ENCODE measurements around the gene ZFYVE9. TPM values are rescaled to one million over a fixed set of nuclear protein-coding genes. Genes with fewer than 3 reads are reported as not detected.

ZFYVE9 gene
- total and polyA plus RNA-seq, 5 experiments from 2014 or later: 1.5 to 14.7 (median 4.3) TPM

DNA sequence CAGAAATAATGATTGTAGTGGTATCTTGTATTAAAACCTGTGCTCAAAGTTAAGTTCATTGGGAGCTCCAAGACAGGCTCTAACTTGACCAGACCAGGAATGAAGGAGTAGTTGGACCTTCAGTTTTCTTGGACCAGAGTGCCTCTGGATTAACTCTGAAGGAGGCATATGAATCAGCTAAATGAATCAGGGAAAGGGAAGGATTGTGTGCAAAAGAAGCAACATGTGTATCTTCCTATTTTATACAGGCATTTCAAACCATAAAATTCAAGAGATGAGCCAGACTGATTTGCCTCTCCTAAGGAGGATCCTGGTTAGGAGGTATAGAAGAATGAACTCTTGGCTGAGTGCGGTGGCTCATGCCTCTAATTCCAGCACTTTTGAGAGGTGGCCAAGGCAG lies 152.7 kb downstream of the ZFYVE9 start:
- H3K9me3 Mint-ChIP-seq: no peaks in the 10 kb centered on the region
- DNase-seq: no peak
- H3K27ac Mint-ChIP-seq: peak overlapping the region in 1 of 10 donors; percentile 72
- POLR2A ChIA-PET: interaction anchor here (0.5 kb wide), 1 partner anchor 50 kb away, joined by 3 read pairs; no protein-coding TSS in a partner anchor
- ATAC-seq: no peak
- H3K36me3 Mint-ChIP-seq: peaks cover 0 to 26% (median 11%) of the 10 kb centered on the region in 3 donors
- no peaks in the 10 kb centered on the region for H3K4me1 Mint-ChIP-seq
- H3K27me3 Mint-ChIP-seq: no peaks in the 10 kb centered on the region
- no peak overlapping the region for H3K4me3 Mint-ChIP-seq

DNA sequence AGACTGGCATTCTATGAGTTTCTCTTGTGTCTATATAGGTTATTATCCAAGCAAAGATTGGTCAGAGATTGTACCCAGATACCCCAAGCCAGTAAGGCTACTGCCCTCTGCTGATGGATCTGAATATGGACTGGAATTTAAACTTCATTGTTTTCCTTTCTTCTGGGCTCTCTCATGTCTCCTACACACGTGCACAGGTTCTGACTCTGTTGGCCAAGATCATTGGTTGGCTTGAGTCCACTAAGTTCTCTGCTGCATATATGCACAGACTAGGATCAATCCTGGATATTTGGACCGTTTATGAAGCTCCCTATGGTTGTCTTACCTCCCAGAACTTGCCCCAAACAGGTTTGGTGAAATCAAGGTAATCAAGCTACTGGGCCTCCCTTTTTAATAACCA lies 154.5 kb downstream of the ZFYVE9 start:
- Mint-ChIP-seq H3K4me3 (no peak overlapping the region), H3K36me3 (peaks cover 0 to 27% (median 11%) of the 10 kb centered on the region in 3 donors), H3K27ac (peak overlapping the region in 2 of 10 donors; percentile 15 to 37), H3K9me3 (no peaks in the 10 kb centered on the region), H3K27me3 (no peaks in the 10 kb centered on the region), H3K4me1 (no peaks in the 10 kb centered on the region)
- POLR2A ChIA-PET: interaction anchor here (0.6 kb wide), 1 partner anchor 173 kb away, joined by 4 read pairs; no protein-coding TSS in a partner anchor
- DNase-seq: peak in 4 of 10 donors; percentile 1 to 37 (median 23)
- peak; percentile 59 to 64 for ATAC-seq

DNA sequence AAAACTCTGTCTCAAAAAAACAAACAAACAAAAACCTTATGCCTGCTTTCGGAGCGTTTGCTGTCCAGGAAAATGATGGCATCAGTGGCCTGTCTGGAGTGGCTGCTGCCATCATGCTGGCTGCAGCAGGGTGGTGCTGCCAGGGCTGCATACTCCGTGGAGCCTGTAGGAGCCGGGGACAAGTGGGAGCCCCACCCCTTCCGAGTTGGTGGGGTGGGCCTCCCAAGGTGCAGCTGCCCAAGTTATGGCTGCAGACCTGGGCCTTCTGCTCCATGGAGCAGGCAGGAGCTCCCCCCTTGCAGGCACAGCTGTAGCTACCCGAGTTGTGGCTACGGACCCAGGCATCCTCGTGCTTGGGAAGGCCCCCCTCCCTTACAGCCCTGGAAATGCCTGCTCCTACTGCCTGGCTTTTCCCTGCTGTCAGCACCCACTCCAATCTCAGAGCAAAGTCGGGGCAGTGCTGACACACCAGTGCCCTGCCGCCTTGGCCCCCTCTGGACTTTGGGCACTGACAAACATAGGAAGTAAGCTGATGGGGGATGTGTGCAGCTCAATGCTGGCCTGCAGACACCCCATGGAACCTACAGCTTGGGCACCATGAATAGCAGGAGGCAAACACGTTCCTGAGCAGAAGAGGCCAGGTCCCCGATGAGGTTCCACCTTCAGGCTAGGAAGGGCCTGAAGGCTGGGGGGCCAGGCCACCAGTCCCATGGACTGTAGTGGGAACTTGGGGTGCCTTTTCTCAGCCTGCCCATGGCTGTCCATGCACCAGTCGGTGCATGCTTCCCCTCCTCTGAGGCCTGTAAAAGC lies 163.7 kb downstream of the ZFYVE9 start:
- Mint-ChIP-seq H3K27ac (no peak overlapping the region), H3K9me3 (no peaks in the 10 kb centered on the region), H3K27me3 (no peaks in the 10 kb centered on the region), H3K4me3 (no peak overlapping the region), H3K4me1 (no peaks in the 10 kb centered on the region), H3K36me3 (peaks cover 9 to 56% (median 10%) of the 10 kb centered on the region in 3 donors)
- no peak for DNase-seq
- POLR2A ChIA-PET: no interaction called here
- ATAC-seq: no peak

DNA sequence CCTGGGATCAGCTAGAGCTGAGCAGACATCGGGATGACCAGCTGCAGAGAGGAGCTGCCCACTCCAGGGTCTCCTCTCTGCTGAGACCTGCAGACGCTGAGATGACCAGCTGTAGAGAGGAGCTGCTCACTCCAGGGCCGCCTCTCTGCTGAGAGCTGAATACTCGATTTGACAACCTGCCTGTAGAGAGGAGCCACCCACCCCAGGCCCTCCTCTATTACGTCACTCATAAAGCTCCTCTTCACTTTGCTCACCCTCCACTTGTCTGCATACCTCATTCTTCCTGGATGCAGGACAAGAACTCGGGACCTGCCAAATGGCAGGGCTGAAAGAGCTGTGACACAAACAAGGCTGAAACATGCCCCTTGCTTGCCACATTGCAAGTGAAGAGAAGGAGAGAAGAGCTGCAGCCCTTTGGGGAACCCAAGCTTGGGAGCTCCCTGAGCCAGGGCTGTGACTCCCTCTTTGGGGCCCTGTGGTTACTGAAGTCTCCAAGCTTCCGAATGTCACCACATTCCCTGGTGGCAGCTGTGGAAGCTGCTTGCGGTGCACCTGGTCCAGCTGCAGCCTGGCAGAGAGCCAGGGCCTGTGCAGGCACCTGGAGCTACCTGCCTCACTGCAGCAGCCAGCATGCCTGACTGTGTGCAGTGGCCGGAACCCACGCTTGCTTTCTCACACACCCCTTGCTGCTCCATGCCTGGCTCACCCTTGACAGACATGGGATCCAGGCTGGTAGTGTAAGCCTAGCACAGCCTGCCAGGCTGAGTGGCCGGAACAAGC lies 164.5 kb downstream of the ZFYVE9 start:
- H3K27ac Mint-ChIP-seq: no peak overlapping the region
- ATAC-seq (no peak), DNase-seq (no peak)
- POLR2A ChIA-PET: no interaction called here
- peaks cover 9 to 60% (median 10%) of the 10 kb centered on the region in 3 donors for H3K36me3 Mint-ChIP-seq
- no peaks in the 10 kb centered on the region for H3K27me3 Mint-ChIP-seq
- H3K9me3 Mint-ChIP-seq: no peaks in the 10 kb centered on the region
- H3K4me1 Mint-ChIP-seq: no peaks in the 10 kb centered on the region
- no peak overlapping the region for H3K4me3 Mint-ChIP-seq

DNA sequence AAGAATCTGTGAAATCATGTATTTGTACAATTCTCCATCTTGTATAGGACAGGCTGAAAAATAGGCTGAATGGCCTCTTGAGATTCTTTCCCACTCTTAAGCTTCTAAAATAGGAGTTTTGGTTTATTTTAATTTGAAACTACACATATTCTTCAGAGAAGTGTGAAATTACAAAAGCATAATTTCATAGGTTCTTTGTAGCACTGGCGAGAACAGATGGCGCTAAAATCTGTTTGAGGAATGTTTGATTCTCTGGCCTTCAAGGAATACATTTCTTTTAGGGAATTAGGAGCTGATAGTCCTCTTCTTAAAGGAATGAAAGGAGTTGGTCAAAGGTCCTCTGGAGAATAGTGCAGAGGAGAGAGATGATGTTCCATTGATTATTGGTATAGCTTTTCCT lies 179.2 kb downstream of the ZFYVE9 start:
- POLR2A ChIA-PET: no interaction called here
- peaks cover 0 to 8% (median 3%) of the 10 kb centered on the region in 3 donors for H3K36me3 Mint-ChIP-seq
- no peak overlapping the region for H3K4me3 Mint-ChIP-seq
- H3K27me3 Mint-ChIP-seq: no peaks in the 10 kb centered on the region
- no peak overlapping the region for H3K27ac Mint-ChIP-seq
- H3K4me1 Mint-ChIP-seq: no peaks in the 10 kb centered on the region
- H3K9me3 Mint-ChIP-seq: no peaks in the 10 kb centered on the region
- DNase-seq (no peak), ATAC-seq (no peak)

DNA sequence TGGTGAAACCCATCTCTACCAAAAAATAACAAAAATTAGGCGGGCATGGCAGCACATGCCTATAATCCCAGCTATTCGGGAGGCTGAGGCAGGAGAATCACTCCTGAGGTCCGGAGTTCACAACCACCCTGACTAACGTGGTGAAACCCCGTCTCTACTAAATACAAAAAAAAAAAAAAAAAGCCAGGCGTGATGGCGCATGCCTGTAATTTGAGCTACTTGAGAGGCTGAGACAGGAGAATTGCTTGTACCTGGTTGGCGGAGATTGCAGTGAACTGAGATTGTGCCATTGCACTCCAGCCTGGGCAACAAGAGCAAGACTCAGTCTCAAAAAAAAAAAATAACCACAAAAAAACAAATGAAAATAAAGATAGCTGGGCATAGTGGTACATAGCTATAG lies 181.8 kb downstream of the ZFYVE9 start:
- Mint-ChIP-seq H3K27ac (no peak overlapping the region), H3K4me3 (no peak overlapping the region), H3K4me1 (no peaks in the 10 kb centered on the region), H3K36me3 (peaks cover 0 to 8% (median 3%) of the 10 kb centered on the region in 3 donors), H3K9me3 (no peaks in the 10 kb centered on the region), H3K27me3 (no peaks in the 10 kb centered on the region)
- DNase-seq (no peak), ATAC-seq (no peak)
- POLR2A ChIA-PET: no interaction called here

DNA sequence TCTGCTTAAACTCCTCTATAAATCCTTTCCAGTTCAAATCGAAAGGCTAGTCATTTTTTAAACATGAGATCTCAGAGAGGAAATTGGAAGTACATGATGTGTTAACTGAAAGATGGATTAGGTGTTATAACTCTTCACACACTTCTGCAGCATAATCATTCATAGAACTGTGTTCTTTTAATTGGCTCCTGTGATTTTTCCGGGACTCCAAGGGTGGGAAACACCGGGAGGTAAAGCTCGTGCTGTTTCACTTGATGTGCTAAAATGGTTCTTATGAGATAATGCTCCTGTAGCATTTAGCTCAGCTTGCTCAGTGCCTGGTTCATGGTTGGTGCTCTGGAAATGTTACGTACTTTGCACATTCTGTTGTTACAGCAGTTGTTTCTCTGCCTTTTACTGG lies 183.9 kb downstream of the ZFYVE9 start:
- peak overlapping the region in 1 of 10 donors; percentile 11 for H3K27ac Mint-ChIP-seq
- H3K27me3 Mint-ChIP-seq: no peaks in the 10 kb centered on the region
- peaks cover 0 to 2% (median under 1%) of the 10 kb centered on the region in 4 donors for H3K4me1 Mint-ChIP-seq
- ATAC-seq: no peak
- POLR2A ChIA-PET: no interaction called here
- no peak overlapping the region for H3K4me3 Mint-ChIP-seq
- no peak for DNase-seq
- peaks cover 0 to 8% (median 3%) of the 10 kb centered on the region in 3 donors for H3K36me3 Mint-ChIP-seq
- no peaks in the 10 kb centered on the region for H3K9me3 Mint-ChIP-seq

GRCh38 chr1:52328615-52329014 lies 186.7 kb downstream of the ZFYVE9 start:
- POLR2A ChIA-PET: no interaction called here
- ATAC-seq: no peak

GRCh38 chr1:52332411-52332810 lies 190.5 kb downstream of the ZFYVE9 start:
- H3K27ac Mint-ChIP-seq: no peak overlapping the region
- ATAC-seq: no peak

More at GRCh38 chr1:52328615-52329014, 186.7 kb downstream of the ZFYVE9 start:
- Mint-ChIP-seq H3K4me1 (peaks cover 0 to 2% (median under 1%) of the 10 kb centered on the region in 4 donors), H3K36me3 (peaks cover 0 to 15% (median 0%) of the 10 kb centered on the region in 3 donors), H3K27me3 (no peaks in the 10 kb centered on the region), H3K27ac (peak overlapping the region in 1 of 10 donors; percentile 68), H3K4me3 (no peak overlapping the region), H3K9me3 (no peaks in the 10 kb centered on the region)
- DNase-seq: no peak

DNA sequence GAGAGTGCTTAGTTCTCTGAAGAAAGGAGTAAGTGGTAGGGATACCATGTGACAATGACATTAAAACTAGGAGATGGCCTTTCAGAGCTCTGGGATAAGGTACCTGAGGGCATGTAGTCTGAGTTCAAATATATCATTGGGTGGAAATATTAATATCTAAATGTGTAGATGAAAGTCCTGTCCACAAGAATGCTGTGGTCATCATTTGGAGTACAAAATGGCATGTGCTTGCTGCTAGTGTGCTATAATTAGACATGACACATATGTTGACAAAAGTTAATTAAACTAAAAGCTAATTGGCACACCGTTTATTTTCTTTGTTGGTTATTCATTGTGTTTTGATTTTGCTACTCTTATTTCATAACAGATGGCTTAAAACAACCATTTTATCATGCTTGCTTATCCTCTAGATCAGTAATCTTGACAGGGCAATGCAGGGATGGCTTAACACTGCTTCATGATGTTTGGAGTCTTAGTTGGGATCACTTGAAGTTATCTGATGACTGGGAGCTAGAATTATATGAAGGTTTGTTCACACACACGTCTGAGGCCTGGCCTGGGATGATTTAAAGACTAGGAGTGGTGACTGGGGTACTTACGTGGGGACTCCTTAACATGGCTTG lies 193.1 kb downstream of the ZFYVE9 start:
- POLR2A ChIA-PET: interaction anchor here (0.9 kb wide), 1 partner anchor 10 kb away, joined by 6 read pairs; no protein-coding TSS in a partner anchor
- ATAC-seq (no peak), DNase-seq (no peak)
- peaks cover 0 to 55% (median 9%) of the 10 kb centered on the region in 3 donors for H3K36me3 Mint-ChIP-seq
- no peak overlapping the region for H3K27ac Mint-ChIP-seq
- no peaks in the 10 kb centered on the region for H3K4me1 Mint-ChIP-seq
- H3K4me3 Mint-ChIP-seq: no peak overlapping the region
- no peaks in the 10 kb centered on the region for H3K27me3 Mint-ChIP-seq
- no peaks in the 10 kb centered on the region for H3K9me3 Mint-ChIP-seq

More at GRCh38 chr1:52332411-52332810, 190.5 kb downstream of the ZFYVE9 start:
- DNase-seq: no peak
- H3K36me3 Mint-ChIP-seq: peaks cover 0 to 34% (median 0%) of the 10 kb centered on the region in 3 donors
- no peak overlapping the region for H3K4me3 Mint-ChIP-seq
- H3K9me3 Mint-ChIP-seq: no peaks in the 10 kb centered on the region
- POLR2A ChIA-PET: no interaction called here
- H3K4me1 Mint-ChIP-seq: peaks cover 0 to 2% (median under 1%) of the 10 kb centered on the region in 4 donors
- H3K27me3 Mint-ChIP-seq: no peaks in the 10 kb centered on the region

DNA sequence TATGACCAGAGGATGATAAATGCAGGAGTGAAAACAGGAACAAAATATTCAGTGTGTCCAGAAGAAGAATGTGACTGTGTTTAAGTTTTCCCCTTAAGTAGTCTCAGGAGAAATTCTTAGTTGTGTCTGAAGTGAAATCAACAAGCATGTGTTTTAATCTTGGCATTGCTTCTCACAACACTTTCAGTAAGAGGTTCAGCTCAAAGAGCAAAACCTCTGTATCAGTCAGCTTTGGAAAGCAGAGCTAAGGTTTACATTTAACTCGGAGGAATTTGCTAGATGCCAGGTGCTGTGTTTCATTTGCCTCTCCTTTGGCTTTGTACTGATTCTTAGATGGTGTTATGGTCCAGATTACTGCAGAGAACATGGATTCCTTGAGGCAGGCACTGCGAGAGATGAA lies 195.6 kb downstream of the ZFYVE9 start:
- Mint-ChIP-seq H3K27ac (peak overlapping the region in 1 of 10 donors; percentile 8), H3K4me1 (no peaks in the 10 kb centered on the region)
- POLR2A ChIA-PET: no interaction called here

GRCh38 chr1:52341655-52342260 lies 199.9 kb downstream of the ZFYVE9 start:
- ATAC-seq (no peak), DNase-seq (no peak)
- peak overlapping the region in 1 of 10 donors; percentile 41 for H3K27ac Mint-ChIP-seq
- no peak overlapping the region for H3K4me3 Mint-ChIP-seq
- no peaks in the 10 kb centered on the region for H3K9me3 Mint-ChIP-seq
- H3K36me3 Mint-ChIP-seq: peaks cover 0 to 49% (median 9%) of the 10 kb centered on the region in 3 donors
- H3K27me3 Mint-ChIP-seq: no peaks in the 10 kb centered on the region
- POLR2A ChIA-PET: interaction anchor here (0.9 kb wide), 1 partner anchor 509 kb away, joined by 4 read pairs; no protein-coding TSS in a partner anchor
- peaks cover 0 to 5% (median under 1%) of the 10 kb centered on the region in 4 donors for H3K4me1 Mint-ChIP-seq

More for the DNA sequence above, 195.6 kb downstream of the ZFYVE9 start:
- H3K9me3 Mint-ChIP-seq: no peaks in the 10 kb centered on the region
- H3K36me3 Mint-ChIP-seq: peaks cover 0 to 59% (median 9%) of the 10 kb centered on the region in 3 donors
- DNase-seq (no peak), ATAC-seq (no peak)
- no peaks in the 10 kb centered on the region for H3K27me3 Mint-ChIP-seq
- H3K4me3 Mint-ChIP-seq: no peak overlapping the region
